Activated CD8-positive, alpha-beta T cell treated with anti-CD3 and anti-CD28 coated beads for 36 hours (primary cell): ENCODE data around the gene HSPA12B. TPM values are rescaled to one million over a fixed set of nuclear protein-coding genes. Genes with fewer than 3 reads are reported as not detected.

ENCODE experiments used
- ATAC-seq: fragments of 200-7000 bp; cut with Tn5 transposase; one replicate; pipeline ENCODE4 v1.10.0; 2021; ENCODE audit warnings: mild to moderate bottlenecking, moderate library complexity
- CTCF ChIA-PET: fragments of 350-600 bp; sonication (Branson Sonifier 250); formaldehyde crosslinking; loops from one replicate; lab custom pipeline; 2021; ENCODE audit warnings: antibody characterized with exemption; lab: Charles Lee
- POLR2A ChIA-PET: fragments of 350-600 bp; sonication (Branson Sonifier 250); formaldehyde crosslinking; loops from one replicate; lab custom pipeline; 2021; ENCODE audit warnings: antibody characterized with exemption; lab: Charles Lee
- DNase-seq: peaks from one replicate; pipeline ENCODE4 v3.0.0-alpha.2; 2020
- H3K27ac Mint-ChIP-seq: one replicate; pipeline ENCODE4 v1.8.0; 2021; ENCODE audit warnings: mild to moderate bottlenecking, mixed read lengths
- H3K27me3 Mint-ChIP-seq: one replicate; pipeline ENCODE4 v1.8.0; 2021; ENCODE audit warnings: mixed read lengths
- H3K36me3 Mint-ChIP-seq: one replicate; pipeline ENCODE4 v1.8.0; 2021; ENCODE audit warnings: low read depth, mixed read lengths
- H3K4me1 Mint-ChIP-seq: one replicate; pipeline ENCODE4 v1.8.0; 2021; ENCODE audit warnings: low read depth, mixed read lengths
- H3K4me3 Mint-ChIP-seq: one replicate; pipeline ENCODE4 v1.8.0; 2021; ENCODE audit warnings: mild to moderate bottlenecking, moderate library complexity, mixed read lengths
- H3K9me3 Mint-ChIP-seq: one replicate; pipeline ENCODE4 v1.8.0; 2021; ENCODE audit warnings: mixed read lengths
- intact Hi-C: fragments of 100-400 bp; cut with micrococcal nuclease; formaldehyde crosslinking; loops from one replicate; pipeline ENCODE4 v1.10.0; 2022
- total RNA-seq, 2 experiments: library from RNA; stranded (reverse); gene quantifications; one replicate each; pipeline ENCODE4 v1.2.3, GENCODE V29; 2021
- TF ChIP-seq, protein P1 (sequence below): fragments of 200-600 bp; IDR thresholded peaks from one replicate; pipeline ENCODE4 v1.8.0; 2022; ENCODE audit warnings: antibody characterized with exemption, mild to moderate bottlenecking

Gene HSPA12B
- total RNA-seq, 2 experiments from 2014 or later = not detected

DNA sequence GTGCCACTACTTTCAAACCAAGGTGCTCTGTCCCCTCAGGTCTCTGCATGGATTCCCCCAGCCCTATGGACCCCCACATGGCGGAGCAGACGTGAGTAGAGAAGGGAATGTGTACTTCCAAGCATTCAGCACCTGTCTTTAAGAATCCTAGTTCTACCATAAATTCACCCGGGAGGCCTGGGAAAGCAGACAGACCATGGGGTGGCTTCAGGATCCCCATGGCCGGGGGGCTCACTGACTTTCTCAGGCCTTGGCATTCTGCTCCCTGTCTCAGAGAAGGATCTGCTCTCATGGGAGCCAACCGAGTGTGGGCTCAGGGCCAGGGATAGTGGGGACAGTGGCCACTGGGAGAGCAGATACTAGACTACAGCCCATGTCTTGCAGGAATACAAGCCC is 65.9 kb downstream of the HSPA12B start:
- ChIA-PET CTCF (interaction anchor here (1.7 kb wide), 1 partner anchor 14 kb away, joined by 5 read pairs; no protein-coding TSS in a partner anchor), POLR2A (interaction anchor here (2.1 to 4.6 kb wide), 2 partner anchors 13 to 22 kb away, joined by 6 to 42 read pairs; partner anchors contain the start of gene AP5S1)

DNA sequence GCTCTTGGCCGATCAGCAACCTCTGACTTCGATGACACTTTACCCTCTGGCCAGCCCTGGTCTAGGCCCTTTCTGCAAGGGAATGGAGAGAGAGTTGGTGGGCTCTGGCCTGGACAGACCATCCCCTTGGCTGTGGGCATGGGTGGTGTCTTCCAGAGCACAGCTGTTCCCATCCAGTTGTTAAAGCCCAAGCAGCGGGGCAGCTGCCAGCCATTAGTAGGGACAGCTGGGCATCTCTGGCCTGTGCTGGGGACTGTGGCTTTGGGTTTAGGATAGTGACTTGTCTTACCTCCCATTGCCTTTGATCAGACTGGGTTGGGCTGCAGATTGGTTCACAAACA is 66.4 kb downstream of the HSPA12B start:
- Mint-ChIP-seq H3K27me3 (no peaks in the 10 kb centered on the region), H3K27ac (peak overlapping the region; percentile 93), H3K36me3 (peaks cover 64% of the 10 kb centered on the region), H3K4me1 (peaks cover 56% of the 10 kb centered on the region), H3K9me3 (no peaks in the 10 kb centered on the region), H3K4me3 (peak overlapping the region; percentile 99)
- ChIA-PET POLR2A (interaction anchor here (0.6 to 4.6 kb wide), 4 partner anchors 13 to 22 kb away, joined by 3 to 42 read pairs (median 10); partner anchors contain the start of gene AP5S1), CTCF (interaction anchor here (1.5 to 2.5 kb wide), 3 partner anchors 13 to 21 kb away, joined by 3 to 13 read pairs (median 5); partner anchors contain the start of gene AP5S1)
- TF ChIP-seq, protein P1, sequence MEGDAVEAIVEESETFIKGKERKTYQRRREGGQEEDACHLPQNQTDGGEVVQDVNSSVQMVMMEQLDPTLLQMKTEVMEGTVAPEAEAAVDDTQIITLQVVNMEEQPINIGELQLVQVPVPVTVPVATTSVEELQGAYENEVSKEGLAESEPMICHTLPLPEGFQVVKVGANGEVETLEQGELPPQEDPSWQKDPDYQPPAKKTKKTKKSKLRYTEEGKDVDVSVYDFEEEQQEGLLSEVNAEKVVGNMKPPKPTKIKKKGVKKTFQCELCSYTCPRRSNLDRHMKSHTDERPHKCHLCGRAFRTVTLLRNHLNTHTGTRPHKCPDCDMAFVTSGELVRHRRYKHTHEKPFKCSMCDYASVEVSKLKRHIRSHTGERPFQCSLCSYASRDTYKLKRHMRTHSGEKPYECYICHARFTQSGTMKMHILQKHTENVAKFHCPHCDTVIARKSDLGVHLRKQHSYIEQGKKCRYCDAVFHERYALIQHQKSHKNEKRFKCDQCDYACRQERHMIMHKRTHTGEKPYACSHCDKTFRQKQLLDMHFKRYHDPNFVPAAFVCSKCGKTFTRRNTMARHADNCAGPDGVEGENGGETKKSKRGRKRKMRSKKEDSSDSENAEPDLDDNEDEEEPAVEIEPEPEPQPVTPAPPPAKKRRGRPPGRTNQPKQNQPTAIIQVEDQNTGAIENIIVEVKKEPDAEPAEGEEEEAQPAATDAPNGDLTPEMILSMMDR = no peak
- ATAC-seq = no peak
- DNase-seq = no peak
- intact Hi-C loops = no loop called here

More for the DNA sequence above, 65.9 kb downstream of the HSPA12B start:
- TF ChIP-seq, protein P1 = no peak
- Mint-ChIP-seq H3K4me1 (peaks cover 56% of the 10 kb centered on the region), H3K36me3 (peaks cover 59% of the 10 kb centered on the region), H3K4me3 (peak overlapping the region; percentile 99), H3K9me3 (no peaks in the 10 kb centered on the region), H3K27ac (peak overlapping the region; percentile 93), H3K27me3 (no peaks in the 10 kb centered on the region)
- ATAC-seq = no peak
- intact Hi-C loops = no loop called here
- DNase-seq = no peak

DNA sequence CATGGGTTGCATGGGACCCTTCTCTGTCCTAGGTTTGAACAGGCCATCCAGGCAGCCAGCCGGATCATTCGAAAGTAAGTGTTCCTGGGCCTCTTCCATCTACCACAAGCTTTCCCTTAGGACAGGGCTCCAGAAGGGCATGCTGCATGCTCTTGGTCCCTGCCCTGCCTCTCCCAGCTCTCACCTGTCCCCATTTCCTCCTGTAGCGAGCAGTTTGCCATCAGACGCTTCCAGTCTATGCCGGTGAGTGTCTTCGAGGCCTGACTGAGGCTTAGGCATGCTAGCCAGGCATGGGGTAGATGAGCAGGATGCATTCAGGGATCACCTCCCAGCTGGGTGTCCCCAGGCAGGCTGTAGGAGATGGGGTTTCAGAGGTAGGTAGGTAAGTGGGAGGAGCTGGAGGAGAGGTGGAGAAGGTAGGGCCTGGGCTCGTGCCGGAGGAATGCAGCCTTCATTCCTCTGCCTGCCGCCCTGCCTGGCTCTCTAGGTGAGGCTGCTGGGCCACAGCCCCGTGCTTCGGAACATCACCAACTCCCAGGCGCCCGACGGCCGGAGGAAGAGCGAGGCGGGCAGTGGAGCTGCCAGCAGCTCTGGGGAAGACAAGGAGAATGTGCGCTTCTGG is 67.9 kb downstream of the HSPA12B start:
- Mint-ChIP-seq H3K36me3 (peaks cover 74% of the 10 kb centered on the region), H3K27ac (peak overlapping the region; percentile 68), H3K4me3 (no peak overlapping the region), H3K4me1 (peaks cover 58% of the 10 kb centered on the region), H3K9me3 (no peaks in the 10 kb centered on the region), H3K27me3 (no peaks in the 10 kb centered on the region)
- TF ChIP-seq, protein P1 = no peak
- ChIA-PET POLR2A (interaction anchor here (1.0 to 4.6 kb wide), 6 partner anchors 11 to 26 kb away, joined by 3 to 42 read pairs (median 6); partner anchors contain the start of genes AP5S1 and SPEF1), CTCF (interaction anchor here (1.0 to 2.5 kb wide), 7 partner anchors 10 to 33 kb away, joined by 3 to 13 read pairs (median 4); partner anchors contain the start of genes ADISSP, AP5S1 and CENPB)
- ATAC-seq (no peak), DNase-seq (no peak)
- intact Hi-C loops = no loop called here

DNA sequence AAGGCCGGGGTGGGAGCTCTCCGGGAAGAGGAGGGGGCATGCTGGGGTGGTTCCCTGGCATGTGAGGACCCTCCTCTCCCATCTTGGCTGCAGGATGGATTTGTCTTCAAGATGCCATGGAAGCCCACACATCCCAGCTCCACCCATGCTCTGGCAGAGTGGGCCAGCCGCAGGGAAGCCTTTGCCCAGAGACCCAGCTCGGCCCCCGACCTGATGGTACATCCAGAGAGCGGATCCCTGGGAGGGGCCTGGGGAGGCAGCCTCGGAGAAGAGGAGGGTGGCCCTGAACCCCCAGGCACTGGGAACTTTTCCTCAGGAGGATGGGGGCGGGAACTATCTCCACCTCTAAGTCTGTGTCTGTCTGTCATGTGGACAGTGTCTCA is 68.4 kb downstream of the HSPA12B start:
- Mint-ChIP-seq H3K27me3 (no peaks in the 10 kb centered on the region), H3K4me1 (peaks cover 58% of the 10 kb centered on the region), H3K9me3 (no peaks in the 10 kb centered on the region), H3K36me3 (peaks cover 78% of the 10 kb centered on the region), H3K4me3 (no peak overlapping the region), H3K27ac (peak overlapping the region; percentile 24)
- no peak for ATAC-seq
- ChIA-PET POLR2A (interaction anchor here (0.7 to 4.6 kb wide), 5 partner anchors 11 to 354 kb away, joined by 3 to 42 read pairs (median 6); partner anchors contain the start of gene SPEF1), CTCF (interaction anchor here (1.0 to 2.5 kb wide), 5 partner anchors 10 to 33 kb away, joined by 3 to 13 read pairs (median 5); partner anchors contain the start of genes ADISSP, AP5S1 and CENPB)
- DNase-seq = no peak
- TF ChIP-seq, protein P1 = no peak
- intact Hi-C loops = no loop called here

DNA sequence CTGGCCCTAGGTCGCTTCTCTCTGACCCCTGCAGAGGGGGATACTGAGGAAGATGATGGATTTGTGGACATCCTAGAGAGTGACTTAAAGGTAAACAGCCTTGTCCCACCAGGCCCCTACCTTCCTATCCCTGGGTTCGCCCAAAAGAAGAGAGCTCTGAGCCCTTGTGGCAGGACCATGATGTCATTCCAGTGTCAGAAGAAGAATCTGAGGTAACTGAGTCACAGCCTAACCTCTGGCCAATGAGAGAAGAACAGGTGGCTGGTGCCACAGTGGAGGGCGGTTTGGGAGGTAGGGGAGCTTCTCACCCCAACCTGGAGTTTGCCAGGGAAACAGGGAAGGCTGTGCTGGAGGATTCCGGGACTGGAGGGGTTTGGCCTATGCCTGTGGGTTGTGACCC is 68.8 kb downstream of the HSPA12B start:
- POLR2A ChIA-PET = interaction anchor here (0.7 to 4.6 kb wide), 5 partner anchors 10 to 354 kb away, joined by 3 to 42 read pairs (median 6); partner anchors contain the start of gene SPEF1
- no peak for ATAC-seq
- TF ChIP-seq, protein P1 = no peak

More for the DNA sequence above, 68.8 kb downstream of the HSPA12B start:
- Mint-ChIP-seq H3K27me3 (no peaks in the 10 kb centered on the region), H3K9me3 (no peaks in the 10 kb centered on the region), H3K36me3 (peaks cover 80% of the 10 kb centered on the region), H3K4me1 (peaks cover 58% of the 10 kb centered on the region), H3K4me3 (no peak overlapping the region), H3K27ac (peak overlapping the region; percentile 24)
- intact Hi-C loops = no loop called here
- CTCF ChIA-PET = interaction anchor here (1.0 to 2.5 kb wide), 3 partner anchors 15 to 34 kb away, joined by 3 to 13 read pairs (median 5); partner anchors contain the start of genes ADISSP, AP5S1 and CENPB
- no peak for DNase-seq
